WTC11 (cell line): ENCODE measurements around the gene RMND5A. TPM values are rescaled to one million over a fixed set of nuclear protein-coding genes. Genes with fewer than 3 reads are reported as not detected.

Experiments
- AR ChIP-seq: fragments of 250-450 bp; sonication (Bioruptor Pico); IDR thresholded peaks from 2 replicates; pipeline ENCODE4 v1.9.0; 2021; ENCODE audit warnings: mild to moderate bottlenecking
- ATF6 ChIP-seq: sonication (generic); formaldehyde crosslinking; IDR thresholded peaks from 2 replicates; pipeline ENCODE4 v1.8.1; 2023; ENCODE audit warnings: mild to moderate bottlenecking, missing genetic modification reagents
- CREB1 ChIP-seq: sonication (generic); formaldehyde crosslinking; IDR thresholded peaks from 2 replicates; pipeline ENCODE4 v1.8.0; 2023; ENCODE audit warnings: mild to moderate bottlenecking, missing genetic modification reagents
- CREM ChIP-seq: sonication (generic); formaldehyde crosslinking; IDR thresholded peaks from 2 replicates; pipeline ENCODE4 v1.8.1; 2022; ENCODE audit warnings: mild to moderate bottlenecking, missing genetic modification reagents, moderate library complexity
- CTCF ChIP-seq: fragments of 200-600 bp; IDR thresholded peaks from 2 replicates; pipeline ENCODE4 v1.8.0; 2022; ENCODE audit warnings: antibody characterized with exemption
- FOXP1 ChIP-seq: sonication (generic); formaldehyde crosslinking; IDR thresholded peaks from 2 replicates; pipeline ENCODE4 v1.8.0; 2022; ENCODE audit warnings: missing genetic modification reagents, mild to moderate bottlenecking, moderate library complexity, borderline replicate concordance
- GRHL2 ChIP-seq: fragments of 250-450 bp; sonication (Bioruptor Pico); IDR thresholded peaks from 2 replicates; pipeline ENCODE4 v1.8.0; 2022; ENCODE audit warnings: mild to moderate bottlenecking, moderate library complexity; ENCODE audit not compliant: insufficient replicate concordance, severe bottlenecking
- HMGA2 ChIP-seq: fragments of 250-450 bp; sonication (Bioruptor Pico); IDR thresholded peaks from 2 replicates; pipeline ENCODE4 v1.4.0; 2021; ENCODE audit warnings: mild to moderate bottlenecking, moderate library complexity
- IRF1 ChIP-seq: sonication (generic); formaldehyde crosslinking; IDR thresholded peaks from 2 replicates; pipeline ENCODE4 v1.8.0; 2023; ENCODE audit warnings: missing genetic modification reagents
- NFYB ChIP-seq: sonication (generic); formaldehyde crosslinking; conservative IDR thresholded peaks from 2 replicates; pipeline ENCODE4 v1.8.0; 2022; ENCODE audit warnings: low read depth, missing genetic modification reagents
- NR1H2 ChIP-seq: sonication (generic); formaldehyde crosslinking; IDR thresholded peaks from 2 replicates; pipeline ENCODE4 v1.9.0; 2021; ENCODE audit warnings: mild to moderate bottlenecking, moderate library complexity, missing genetic modification reagents
- OVOL2 ChIP-seq: fragments of 250-450 bp; sonication (Bioruptor Pico); IDR thresholded peaks from 2 replicates; pipeline ENCODE4 v1.9.0; 2021; ENCODE audit warnings: mild to moderate bottlenecking, borderline replicate concordance
- PRDM15 ChIP-seq: sonication (generic); formaldehyde crosslinking; IDR thresholded peaks from 2 replicates; pipeline ENCODE4 v1.8.0; 2022; ENCODE audit warnings: missing genetic modification reagents
- RELA ChIP-seq: sonication (generic); formaldehyde crosslinking; IDR thresholded peaks from 2 replicates; pipeline ENCODE4 v1.8.1; 2022; ENCODE audit warnings: missing genetic modification reagents, mild to moderate bottlenecking, borderline replicate concordance
- SMAD3 ChIP-seq: sonication (generic); formaldehyde crosslinking; IDR thresholded peaks from 2 replicates; pipeline ENCODE4 v1.8.0; 2022; ENCODE audit warnings: missing genetic modification reagents, mild to moderate bottlenecking, borderline replicate concordance
- SP1 ChIP-seq: sonication (generic); formaldehyde crosslinking; conservative IDR thresholded peaks from 2 replicates; pipeline ENCODE4 v1.8.1; 2022; ENCODE audit warnings: missing genetic modification reagents
- TEAD4 ChIP-seq: sonication (generic); formaldehyde crosslinking; IDR thresholded peaks from 2 replicates; pipeline ENCODE4 v1.8.0; 2022; ENCODE audit warnings: mild to moderate bottlenecking, missing genetic modification reagents
- ZNF219 ChIP-seq: sonication (generic); formaldehyde crosslinking; IDR thresholded peaks from 2 replicates; pipeline ENCODE4 v1.8.0; 2023; ENCODE audit warnings: missing genetic modification reagents, mild to moderate bottlenecking, borderline replicate concordance
- ZNF263 ChIP-seq: sonication (generic); formaldehyde crosslinking; IDR thresholded peaks from 2 replicates; pipeline ENCODE4 v1.8.1; 2022; ENCODE audit warnings: low read depth, mild to moderate bottlenecking, moderate library complexity, missing genetic modification reagents
- ZNF416 ChIP-seq: fragments of 250-450 bp; sonication (Bioruptor Pico); IDR thresholded peaks from 2 replicates; pipeline ENCODE4 v1.9.0; 2021; ENCODE audit warnings: mild to moderate bottlenecking, inconsistent platforms
- total RNA-seq: library from RNA; stranded (reverse); gene quantifications from 3 replicates; pipeline ENCODE4 v1.2.3, GENCODE V29; 2021
- TF ChIP-seq, protein P1 (sequence below): sonication (generic); formaldehyde crosslinking; IDR thresholded peaks from 2 replicates; pipeline ENCODE4 v1.8.1; 2023; ENCODE audit warnings: mild to moderate bottlenecking, missing genetic modification reagents, moderate library complexity
- TF ChIP-seq, protein P2 (sequence below): sonication (generic); formaldehyde crosslinking; conservative IDR thresholded peaks from 2 replicates; pipeline ENCODE4 v1.8.1; 2023; ENCODE audit warnings: mild to moderate bottlenecking, low read depth, missing genetic modification reagents, moderate library complexity

The RMND5A gene
- total RNA-seq, 1 experiment from 2014 or later, result 55.4 TPM

DNA sequence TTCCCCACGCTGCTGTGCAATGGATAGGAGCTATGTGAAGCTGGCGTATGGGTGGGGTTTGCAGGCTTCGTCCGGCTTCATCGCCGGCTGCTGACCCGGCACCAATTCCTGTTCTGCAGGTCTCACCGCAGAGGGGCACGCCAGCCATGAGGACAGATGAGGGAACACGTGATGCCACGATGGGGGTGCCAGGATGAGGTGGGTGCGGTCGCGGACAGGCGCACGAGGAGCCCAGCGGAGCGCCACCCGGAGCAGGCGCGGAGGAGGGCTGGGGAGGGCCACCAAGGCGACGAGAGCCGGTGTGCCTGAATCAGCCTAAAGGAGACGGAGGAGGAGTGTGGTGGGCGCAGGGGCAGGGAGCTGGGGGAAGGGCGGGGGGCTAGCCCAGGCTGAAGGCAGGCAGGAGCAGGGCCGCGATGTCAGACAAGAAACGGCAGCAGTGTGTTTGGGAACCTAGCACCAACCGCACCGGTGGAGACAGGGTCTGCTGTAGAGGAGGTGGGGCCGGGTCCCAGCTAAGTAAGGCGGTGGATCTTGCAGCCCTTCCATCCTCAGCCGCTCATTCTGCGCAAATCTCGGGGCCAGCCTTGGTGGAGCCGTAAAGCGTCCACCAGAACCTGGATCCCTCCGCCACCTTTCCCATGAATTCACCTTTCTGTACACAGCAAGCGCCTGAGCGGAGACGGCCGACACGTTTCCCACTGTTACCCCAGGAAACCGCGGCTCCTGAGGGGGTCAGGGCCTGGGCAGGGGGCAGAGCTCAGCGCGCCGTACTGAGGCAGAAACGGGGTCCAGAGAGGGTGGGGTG is 87.6 kb downstream of the RMND5A start (continued):
- TF ChIP-seq ZNF416 (CRISPR knock-in tag), result no peak
- peak; percentile 76; the same call in 1 of the 2 replicates for TF ChIP-seq TEAD4
- peak; percentile 58; the same call in 1 of the 2 replicates for TF ChIP-seq NR1H2 (CRISPR knock-in tag)
- peak; percentile 51; the same call in 1 of the 2 replicates for TF ChIP-seq SP1 (CRISPR knock-in tag)
- no peak for TF ChIP-seq GRHL2
- TF ChIP-seq, protein P1, sequence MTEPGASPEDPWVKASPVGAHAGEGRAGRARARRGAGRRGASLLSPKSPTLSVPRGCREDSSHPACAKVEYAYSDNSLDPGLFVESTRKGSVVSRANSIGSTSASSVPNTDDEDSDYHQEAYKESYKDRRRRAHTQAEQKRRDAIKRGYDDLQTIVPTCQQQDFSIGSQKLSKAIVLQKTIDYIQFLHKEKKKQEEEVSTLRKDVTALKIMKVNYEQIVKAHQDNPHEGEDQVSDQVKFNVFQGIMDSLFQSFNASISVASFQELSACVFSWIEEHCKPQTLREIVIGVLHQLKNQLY (CRISPR knock-in tag), result no peak
- no peak for TF ChIP-seq ZNF263 (CRISPR knock-in tag)
- TF ChIP-seq, protein P2, sequence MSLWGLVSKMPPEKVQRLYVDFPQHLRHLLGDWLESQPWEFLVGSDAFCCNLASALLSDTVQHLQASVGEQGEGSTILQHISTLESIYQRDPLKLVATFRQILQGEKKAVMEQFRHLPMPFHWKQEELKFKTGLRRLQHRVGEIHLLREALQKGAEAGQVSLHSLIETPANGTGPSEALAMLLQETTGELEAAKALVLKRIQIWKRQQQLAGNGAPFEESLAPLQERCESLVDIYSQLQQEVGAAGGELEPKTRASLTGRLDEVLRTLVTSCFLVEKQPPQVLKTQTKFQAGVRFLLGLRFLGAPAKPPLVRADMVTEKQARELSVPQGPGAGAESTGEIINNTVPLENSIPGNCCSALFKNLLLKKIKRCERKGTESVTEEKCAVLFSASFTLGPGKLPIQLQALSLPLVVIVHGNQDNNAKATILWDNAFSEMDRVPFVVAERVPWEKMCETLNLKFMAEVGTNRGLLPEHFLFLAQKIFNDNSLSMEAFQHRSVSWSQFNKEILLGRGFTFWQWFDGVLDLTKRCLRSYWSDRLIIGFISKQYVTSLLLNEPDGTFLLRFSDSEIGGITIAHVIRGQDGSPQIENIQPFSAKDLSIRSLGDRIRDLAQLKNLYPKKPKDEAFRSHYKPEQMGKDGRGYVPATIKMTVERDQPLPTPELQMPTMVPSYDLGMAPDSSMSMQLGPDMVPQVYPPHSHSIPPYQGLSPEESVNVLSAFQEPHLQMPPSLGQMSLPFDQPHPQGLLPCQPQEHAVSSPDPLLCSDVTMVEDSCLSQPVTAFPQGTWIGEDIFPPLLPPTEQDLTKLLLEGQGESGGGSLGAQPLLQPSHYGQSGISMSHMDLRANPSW (CRISPR knock-in tag), result no peak
- peak; percentile 98 for TF ChIP-seq FOXP1 (CRISPR knock-in tag)
- no peak for TF ChIP-seq PRDM15 (CRISPR knock-in tag)
- no peak for TF ChIP-seq NFYB (CRISPR knock-in tag)
- TF ChIP-seq AR (CRISPR knock-in tag), result no peak
- 0 out of 2 replicates have a peak, but pooled peaks have one; percentile 19 for TF ChIP-seq ATF6 (CRISPR knock-in tag)
- TF ChIP-seq CTCF, result no peak
- no peak; the same call in 1 of the 2 replicates for TF ChIP-seq CREM (CRISPR knock-in tag)
- no peak for TF ChIP-seq ZNF219 (CRISPR knock-in tag)
- TF ChIP-seq SMAD3 (CRISPR knock-in tag), result peak; percentile 91; the same call in 1 of the 2 replicates
- no peak for TF ChIP-seq HMGA2 (CRISPR knock-in tag)
- TF ChIP-seq RELA (CRISPR knock-in tag), result no peak
- peak; percentile 89; the same call in 1 of the 2 replicates for TF ChIP-seq CREB1
- peak; percentile 89 for TF ChIP-seq IRF1
- no peak for TF ChIP-seq OVOL2 (CRISPR knock-in tag)
